Activated B cell treated with CpG ODN at 0.5 μM for 24 hours (primary cell): ENCODE results near the gene TOGARAM2. TPM values are rescaled to one million over a fixed set of nuclear protein-coding genes. Genes with fewer than 3 reads are reported as not detected.

ENCODE experiments used
- ATAC-seq: fragments of 200-7000 bp; cut with Tn5 transposase; one replicate; pipeline ENCODE4 v1.10.0; 2021; ENCODE audit warnings: low read depth, mild to moderate bottlenecking, moderate library complexity
- CTCF ChIA-PET: fragments of 350-600 bp; sonication (Branson Sonifier 250); formaldehyde crosslinking; loops from one replicate; lab custom pipeline; 2021; ENCODE audit warnings: antibody characterized with exemption; lab: Charles Lee
- POLR2A ChIA-PET: fragments of 350-600 bp; sonication (Branson Sonifier 250); formaldehyde crosslinking; loops from one replicate; lab custom pipeline; 2021; ENCODE audit warnings: antibody characterized with exemption; lab: Charles Lee
- DNase-seq: peaks from one replicate; pipeline ENCODE4 v3.0.0; 2022
- H3K27ac Mint-ChIP-seq: one replicate; pipeline ENCODE4 v1.8.0; 2020; ENCODE audit warnings: mixed read lengths
- H3K27me3 Mint-ChIP-seq: one replicate; pipeline ENCODE4 v1.8.0; 2021; ENCODE audit warnings: mixed read lengths
- H3K36me3 Mint-ChIP-seq: one replicate; pipeline ENCODE4 v1.8.0; 2021; ENCODE audit warnings: low read depth, mixed read lengths
- H3K4me1 Mint-ChIP-seq: one replicate; pipeline ENCODE4 v1.8.0; 2021; ENCODE audit warnings: mixed read lengths
- H3K4me3 Mint-ChIP-seq: one replicate; pipeline ENCODE4 v1.8.0; 2020; ENCODE audit warnings: mild to moderate bottlenecking, mixed read lengths
- H3K9me3 Mint-ChIP-seq: one replicate; pipeline ENCODE4 v1.8.0; 2020; ENCODE audit warnings: mixed read lengths
- intact Hi-C: fragments of 100-400 bp; cut with micrococcal nuclease; formaldehyde crosslinking; loops from one replicate; pipeline ENCODE4 v1.15.1; 2024
- total RNA-seq: library from RNA; stranded (reverse); gene quantifications from 2 replicates; pipeline ENCODE4 v1.2.3, GENCODE V29; 2022
- TF ChIP-seq, protein P1 (sequence below): fragments of 200-600 bp; IDR thresholded peaks from one replicate; pipeline ENCODE4 v1.8.0; 2022; ENCODE audit warnings: antibody characterized with exemption, mild to moderate bottlenecking

TOGARAM2 gene
- total RNA-seq, 1 donor from 2014 or later = not detected

DNA sequence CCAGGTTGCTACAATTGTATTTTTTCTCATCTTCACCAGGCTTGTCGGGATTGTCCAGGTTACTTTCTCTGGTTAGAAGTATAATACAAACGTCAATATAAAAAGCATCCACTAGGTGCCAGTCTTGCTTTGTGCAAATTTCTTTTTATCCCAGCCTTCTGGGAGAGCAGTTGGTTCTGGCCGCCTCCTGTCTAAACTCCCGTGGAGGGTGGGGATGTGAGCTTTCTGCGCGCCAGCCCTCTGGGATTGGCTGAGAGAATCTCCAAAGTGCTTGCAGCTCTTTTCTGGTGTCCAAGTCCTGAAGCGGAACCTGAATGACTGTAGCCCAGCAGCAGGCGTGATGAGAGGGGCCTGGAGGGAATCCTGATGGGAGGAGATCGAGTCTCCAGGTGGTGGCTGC, 22.4 kb upstream of the TOGARAM2 start:
- Mint-ChIP-seq H3K27ac (no peak overlapping the region), H3K36me3 (no peaks in the 10 kb centered on the region), H3K4me3 (no peak overlapping the region), H3K9me3 (no peaks in the 10 kb centered on the region), H3K27me3 (peaks cover 5% of the 10 kb centered on the region), H3K4me1 (no peaks in the 10 kb centered on the region)
- POLR2A ChIA-PET = no interaction called here
- TF ChIP-seq, protein P1, sequence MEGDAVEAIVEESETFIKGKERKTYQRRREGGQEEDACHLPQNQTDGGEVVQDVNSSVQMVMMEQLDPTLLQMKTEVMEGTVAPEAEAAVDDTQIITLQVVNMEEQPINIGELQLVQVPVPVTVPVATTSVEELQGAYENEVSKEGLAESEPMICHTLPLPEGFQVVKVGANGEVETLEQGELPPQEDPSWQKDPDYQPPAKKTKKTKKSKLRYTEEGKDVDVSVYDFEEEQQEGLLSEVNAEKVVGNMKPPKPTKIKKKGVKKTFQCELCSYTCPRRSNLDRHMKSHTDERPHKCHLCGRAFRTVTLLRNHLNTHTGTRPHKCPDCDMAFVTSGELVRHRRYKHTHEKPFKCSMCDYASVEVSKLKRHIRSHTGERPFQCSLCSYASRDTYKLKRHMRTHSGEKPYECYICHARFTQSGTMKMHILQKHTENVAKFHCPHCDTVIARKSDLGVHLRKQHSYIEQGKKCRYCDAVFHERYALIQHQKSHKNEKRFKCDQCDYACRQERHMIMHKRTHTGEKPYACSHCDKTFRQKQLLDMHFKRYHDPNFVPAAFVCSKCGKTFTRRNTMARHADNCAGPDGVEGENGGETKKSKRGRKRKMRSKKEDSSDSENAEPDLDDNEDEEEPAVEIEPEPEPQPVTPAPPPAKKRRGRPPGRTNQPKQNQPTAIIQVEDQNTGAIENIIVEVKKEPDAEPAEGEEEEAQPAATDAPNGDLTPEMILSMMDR = no peak
- peak; percentile 52 for ATAC-seq
- CTCF ChIA-PET = interaction anchor here (1.2 kb wide), 1 partner anchor 53 kb away, joined by 4 read pairs; no protein-coding TSS in a partner anchor
- intact Hi-C loops = loop anchor here (1.0 to 10.0 kb wide), 2 partner anchors 239 to 346 kb away; no protein-coding TSS in a partner anchor
- DNase-seq = no peak

GRCh38 chr2:28960401-28960800, 20.7 kb upstream of the TOGARAM2 start:
- no peak overlapping the region for H3K27ac Mint-ChIP-seq
- H3K36me3 Mint-ChIP-seq = no peaks in the 10 kb centered on the region
- intact Hi-C loops = no loop called here
- no peaks in the 10 kb centered on the region for H3K4me1 Mint-ChIP-seq
- CTCF ChIA-PET = no interaction called here
- H3K9me3 Mint-ChIP-seq = no peaks in the 10 kb centered on the region
- no peak for DNase-seq
- POLR2A ChIA-PET = no interaction called here
- ATAC-seq = no peak
- no peak overlapping the region for H3K4me3 Mint-ChIP-seq
- peaks cover 5% of the 10 kb centered on the region for H3K27me3 Mint-ChIP-seq
- TF ChIP-seq, protein P1 = no peak

DNA sequence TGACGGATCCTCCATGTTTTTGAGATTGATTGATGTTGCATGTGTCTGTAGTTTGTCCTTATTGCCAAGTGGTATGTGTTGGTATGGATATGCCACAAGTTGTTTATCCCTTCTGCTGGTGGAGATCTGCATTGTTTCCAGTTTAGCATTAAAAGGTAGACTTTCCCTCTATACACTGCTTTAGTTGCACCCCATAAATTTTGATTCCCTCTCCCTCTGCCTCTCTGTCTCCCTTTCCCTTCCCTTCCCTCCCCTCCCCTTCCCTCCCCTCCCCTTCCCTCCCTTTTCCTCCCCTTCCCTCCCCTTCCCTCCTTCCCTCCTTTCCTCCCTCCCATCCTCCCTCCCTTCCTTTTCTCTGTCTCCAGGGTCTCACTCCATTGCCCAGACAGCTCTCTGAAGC, 18.6 kb upstream of the TOGARAM2 start:
- Mint-ChIP-seq H3K4me3 (no peak overlapping the region), H3K9me3 (no peaks in the 10 kb centered on the region), H3K27ac (no peak overlapping the region), H3K36me3 (no peaks in the 10 kb centered on the region), H3K4me1 (no peaks in the 10 kb centered on the region), H3K27me3 (peaks cover 7% of the 10 kb centered on the region)
- TF ChIP-seq, protein P1 = no peak
- no peak for DNase-seq
- no peak for ATAC-seq
- ChIA-PET POLR2A (no interaction called here), CTCF (no interaction called here)
- intact Hi-C loops = no loop called here

DNA sequence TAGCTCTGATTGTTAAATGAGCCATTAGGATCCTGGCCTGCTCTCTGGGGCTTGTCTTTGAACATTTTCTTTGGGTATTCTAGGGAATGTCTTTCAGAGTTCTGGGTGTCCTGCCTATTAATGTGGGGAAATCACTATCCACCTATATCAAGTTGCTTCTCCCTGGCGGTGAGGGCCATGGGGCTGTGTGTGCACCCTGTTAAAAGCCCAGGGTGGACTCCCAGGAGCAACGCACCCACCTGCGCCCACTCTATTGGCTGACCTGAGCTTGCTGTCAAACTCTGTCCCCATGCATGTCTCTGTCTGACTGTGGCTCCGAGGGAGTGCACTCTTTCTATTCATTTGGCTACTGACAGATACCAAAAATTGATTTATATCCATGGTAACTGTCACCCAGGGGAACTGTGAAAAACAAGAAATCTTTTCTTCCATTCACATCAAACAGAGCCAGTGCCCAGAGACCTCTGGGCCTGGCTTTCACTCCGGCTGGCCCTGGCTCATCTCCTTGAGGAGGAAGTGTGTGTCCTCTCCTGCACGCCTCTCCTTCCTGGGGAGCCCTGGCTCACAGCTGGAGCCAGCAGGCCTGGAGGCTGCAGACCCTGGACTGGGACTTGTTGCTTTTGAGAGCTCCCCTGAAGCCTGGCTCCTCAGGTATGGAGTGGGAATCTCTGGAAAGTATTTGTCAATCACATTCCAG, 10.5 kb upstream of the TOGARAM2 start:
- intact Hi-C loops = no loop called here
- ChIA-PET CTCF (interaction anchor here (0.7 kb wide), 1 partner anchor 382 kb away, joined by 3 read pairs; no protein-coding TSS in a partner anchor), POLR2A (no interaction called here)
- no peak for ATAC-seq
- H3K27ac Mint-ChIP-seq = no peak overlapping the region
- no peak overlapping the region for H3K4me3 Mint-ChIP-seq
- H3K9me3 Mint-ChIP-seq = no peaks in the 10 kb centered on the region
- TF ChIP-seq, protein P1 = no peak
- no peaks in the 10 kb centered on the region for H3K4me1 Mint-ChIP-seq
- peaks cover 5% of the 10 kb centered on the region for H3K27me3 Mint-ChIP-seq
- no peak for DNase-seq
- H3K36me3 Mint-ChIP-seq = no peaks in the 10 kb centered on the region

- ChIA-PET CTCF (no interaction called here), POLR2A (no interaction called here)
- DNase-seq = no peak
- H3K4me1 Mint-ChIP-seq = no peaks in the 10 kb centered on the region
- H3K36me3 Mint-ChIP-seq = no peaks in the 10 kb centered on the region
- H3K9me3 Mint-ChIP-seq = no peaks in the 10 kb centered on the region
- H3K4me3 Mint-ChIP-seq = no peak overlapping the region
- ATAC-seq = no peak
- intact Hi-C loops = no loop called here
- TF ChIP-seq, protein P1 = no peak
- H3K27me3 Mint-ChIP-seq = peaks cover 8% of the 10 kb centered on the region
- no peak overlapping the region for H3K27ac Mint-ChIP-seq
These were observed 8.2 kb upstream of the TOGARAM2 start for GRCh38 chr2:28972778-28973335.
